ENCODE results near the gene JADE2.

JADE2 gene

DNA sequence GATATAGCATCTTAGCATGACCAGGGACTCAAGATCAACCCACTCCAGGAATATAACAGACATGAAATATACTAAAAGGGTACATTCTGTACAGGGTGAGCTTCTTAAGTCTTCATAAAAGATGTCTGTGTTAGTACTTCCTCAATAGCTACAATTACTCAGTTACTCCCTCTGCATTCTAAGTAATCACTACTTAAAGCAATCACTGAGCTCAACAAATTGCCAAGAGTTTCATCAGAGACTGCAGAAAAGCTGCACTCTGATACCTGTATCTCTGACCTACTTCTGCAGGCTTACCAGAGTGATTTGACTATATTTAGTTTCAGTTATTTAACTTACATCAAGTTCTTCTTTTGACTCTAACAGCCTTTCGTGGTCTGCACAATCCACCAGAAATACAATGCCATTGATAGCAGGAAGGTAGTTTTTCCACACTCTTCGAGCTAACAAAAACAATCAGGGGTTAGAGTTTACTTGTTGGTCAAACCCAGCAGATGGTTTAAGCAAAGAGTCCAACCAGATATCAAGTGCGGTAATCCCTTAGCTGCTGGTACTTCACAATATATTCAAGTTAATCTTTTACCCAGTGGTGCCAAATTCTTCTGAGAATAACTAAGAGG, 83.9 kb downstream of the JADE2 start:
- Histone ChIP-seq H3K4me3 (ENCODE audit: low read depth in 1 of 2, low read length in 1 of 2) (no peak overlapping the region), H3K27me3 (no peaks in the 10 kb centered on the region), H3K36me3 (peaks cover 72% of the 10 kb centered on the region), H3K9me3 (no peaks in the 10 kb centered on the region), H3K4me1 (ENCODE audit: control insufficient read depth in 1 of 2, insufficient read depth in 1 of 2, low read depth in 1 of 2, low read length in 1 of 2) (no peaks in the 10 kb centered on the region), H3K27ac (no peak overlapping the region)
- TF ChIP-seq, protein P1, sequence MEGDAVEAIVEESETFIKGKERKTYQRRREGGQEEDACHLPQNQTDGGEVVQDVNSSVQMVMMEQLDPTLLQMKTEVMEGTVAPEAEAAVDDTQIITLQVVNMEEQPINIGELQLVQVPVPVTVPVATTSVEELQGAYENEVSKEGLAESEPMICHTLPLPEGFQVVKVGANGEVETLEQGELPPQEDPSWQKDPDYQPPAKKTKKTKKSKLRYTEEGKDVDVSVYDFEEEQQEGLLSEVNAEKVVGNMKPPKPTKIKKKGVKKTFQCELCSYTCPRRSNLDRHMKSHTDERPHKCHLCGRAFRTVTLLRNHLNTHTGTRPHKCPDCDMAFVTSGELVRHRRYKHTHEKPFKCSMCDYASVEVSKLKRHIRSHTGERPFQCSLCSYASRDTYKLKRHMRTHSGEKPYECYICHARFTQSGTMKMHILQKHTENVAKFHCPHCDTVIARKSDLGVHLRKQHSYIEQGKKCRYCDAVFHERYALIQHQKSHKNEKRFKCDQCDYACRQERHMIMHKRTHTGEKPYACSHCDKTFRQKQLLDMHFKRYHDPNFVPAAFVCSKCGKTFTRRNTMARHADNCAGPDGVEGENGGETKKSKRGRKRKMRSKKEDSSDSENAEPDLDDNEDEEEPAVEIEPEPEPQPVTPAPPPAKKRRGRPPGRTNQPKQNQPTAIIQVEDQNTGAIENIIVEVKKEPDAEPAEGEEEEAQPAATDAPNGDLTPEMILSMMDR (IDR thresholded peaks at IDR 0.05) = no peak

DNA sequence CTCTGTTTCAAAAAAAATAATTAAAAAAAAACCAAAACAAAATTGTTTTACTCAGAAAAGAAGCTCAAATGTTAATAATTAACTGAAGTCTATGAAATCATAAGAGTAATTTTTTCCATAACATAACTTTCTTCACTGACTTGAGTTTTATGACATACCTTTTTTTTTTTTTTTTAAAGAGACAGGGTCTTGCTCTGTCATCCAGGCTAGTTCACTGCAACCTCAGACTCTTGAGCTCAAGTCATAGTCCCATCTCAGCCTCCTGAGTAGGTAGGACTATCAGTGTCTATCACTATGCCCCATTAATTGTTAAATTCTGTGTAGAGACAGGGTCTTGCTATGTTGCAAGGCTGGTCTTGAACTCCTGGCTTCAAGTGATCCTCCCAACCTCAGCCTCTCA, 85.3 kb downstream of the JADE2 start:
- TF ChIP-seq, protein P1 (IDR thresholded peaks at IDR 0.05) = no peak
- no peaks in the 10 kb centered on the region for H3K27me3 ChIP-seq
- H3K36me3 ChIP-seq = peaks cover 63% of the 10 kb centered on the region
- no peaks in the 10 kb centered on the region for H3K9me3 ChIP-seq
- no peak overlapping the region for H3K4me3 ChIP-seq (ENCODE audit: low read depth in 1 of 2, low read length in 1 of 2)
- no peak overlapping the region for H3K27ac ChIP-seq
- no peaks in the 10 kb centered on the region for H3K4me1 ChIP-seq (ENCODE audit: control insufficient read depth in 1 of 2, insufficient read depth in 1 of 2, low read depth in 1 of 2, low read length in 1 of 2)

DNA sequence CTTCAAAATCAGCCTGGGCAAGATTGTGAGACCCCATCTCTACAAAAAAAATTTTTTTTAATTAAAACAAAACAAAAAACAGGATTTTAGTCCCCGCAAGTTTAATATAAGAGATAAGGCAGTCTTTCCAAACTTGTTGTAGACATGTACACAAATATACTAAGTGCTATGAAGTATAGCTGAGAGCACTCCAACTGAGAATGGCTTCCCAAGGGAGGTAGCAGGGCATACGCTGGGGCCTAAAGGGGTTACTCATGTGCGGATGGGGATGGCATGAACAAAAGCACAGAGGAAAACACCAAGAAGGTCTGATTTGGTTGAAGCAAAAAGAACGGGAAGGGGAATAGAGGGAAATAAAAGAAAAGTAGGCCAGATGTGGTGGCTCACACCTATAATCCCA, 86.0 kb downstream of the JADE2 start:
- Histone ChIP-seq H3K27ac (no peak overlapping the region), H3K27me3 (no peaks in the 10 kb centered on the region), H3K4me1 (ENCODE audit: control insufficient read depth in 1 of 2, insufficient read depth in 1 of 2, low read depth in 1 of 2, low read length in 1 of 2) (no peaks in the 10 kb centered on the region), H3K9me3 (no peaks in the 10 kb centered on the region), H3K4me3 (ENCODE audit: low read depth in 1 of 2, low read length in 1 of 2) (no peak overlapping the region), H3K36me3 (peaks cover 60% of the 10 kb centered on the region)
- TF ChIP-seq, protein P1 (IDR thresholded peaks at IDR 0.05) = no peak

DNA sequence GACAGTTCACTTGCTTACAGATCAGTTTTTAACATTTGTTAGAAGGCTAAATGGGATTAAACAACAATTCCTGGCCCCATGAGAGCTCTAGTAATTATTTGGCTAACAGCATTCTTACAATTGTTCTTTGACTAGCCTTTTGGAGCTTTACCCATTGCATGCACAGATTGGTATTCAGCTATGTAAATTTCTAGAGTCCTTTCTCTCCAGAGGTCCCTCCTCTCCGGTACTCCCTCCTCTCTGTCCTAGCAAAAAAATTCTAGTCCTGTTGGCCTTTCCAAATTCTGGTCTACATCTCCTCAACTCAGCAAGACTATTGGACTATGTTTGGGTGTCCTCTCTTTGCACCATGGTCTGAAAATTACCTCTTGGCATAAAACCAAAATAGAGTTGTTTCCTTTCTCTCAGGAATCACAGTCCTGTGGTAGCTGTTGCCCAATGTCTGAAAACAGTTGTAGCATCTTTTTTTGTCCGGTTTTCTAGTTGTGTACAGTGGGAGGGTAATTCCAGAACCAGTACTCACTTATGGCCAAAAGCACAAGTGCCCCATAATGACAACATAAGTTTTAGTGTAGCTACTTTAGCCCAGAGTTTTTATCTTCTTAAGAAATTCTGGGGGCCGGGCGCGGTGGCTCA, 89.1 kb downstream of the JADE2 start:
- Histone ChIP-seq H3K9me3 (no peaks in the 10 kb centered on the region), H3K4me3 (ENCODE audit: low read depth in 1 of 2, low read length in 1 of 2) (no peak overlapping the region), H3K27me3 (no peaks in the 10 kb centered on the region), H3K36me3 (peaks cover 56% of the 10 kb centered on the region), H3K4me1 (ENCODE audit: control insufficient read depth in 1 of 2, insufficient read depth in 1 of 2, low read depth in 1 of 2, low read length in 1 of 2) (no peaks in the 10 kb centered on the region), H3K27ac (no peak overlapping the region)
- TF ChIP-seq, protein P1 (IDR thresholded peaks at IDR 0.05) = no peak

DNA sequence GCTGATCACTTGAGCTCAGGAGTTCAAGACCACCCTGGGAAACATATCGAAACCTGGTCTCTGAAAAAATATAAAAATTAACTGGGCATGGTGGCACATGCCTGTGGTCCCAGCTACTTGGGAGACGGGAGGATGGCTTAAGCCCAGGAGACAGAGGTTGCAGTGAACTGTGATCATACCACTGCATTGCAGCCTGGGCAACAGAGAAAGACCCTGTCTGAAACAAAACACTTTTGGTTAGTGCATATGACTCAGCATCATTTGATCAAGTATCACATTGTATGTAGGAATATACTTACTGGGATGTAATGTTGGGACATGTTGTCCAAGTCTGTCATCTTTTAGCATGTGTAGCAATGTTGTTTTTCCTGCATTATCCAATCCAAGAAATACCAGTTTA, 95.2 kb downstream of the JADE2 start:
- Histone ChIP-seq H3K36me3 (peaks cover 62% of the 10 kb centered on the region), H3K4me1 (ENCODE audit: control insufficient read depth in 1 of 2, insufficient read depth in 1 of 2, low read depth in 1 of 2, low read length in 1 of 2) (no peaks in the 10 kb centered on the region), H3K4me3 (ENCODE audit: low read depth in 1 of 2, low read length in 1 of 2) (no peak overlapping the region), H3K27me3 (no peaks in the 10 kb centered on the region), H3K27ac (no peak overlapping the region), H3K9me3 (no peaks in the 10 kb centered on the region)
- TF ChIP-seq, protein P1 (IDR thresholded peaks at IDR 0.05) = no peak

All from neutrophil (primary cell).